Left ventricle myocardium inferior (tissue), 1 donor: ENCODE measurements around the gene DLG2. TPM values are rescaled to one million over a fixed set of nuclear protein-coding genes. Genes with fewer than 3 reads are reported as not detected.

Experiments used
- DNase-seq: peaks from one replicate; pipeline ENCODE4 v3.0.0-alpha.2; 2020
- H3K27ac ChIP-seq: fragments of 200-600 bp; replicated peaks from 2 replicates; pipeline ENCODE4 v1.8.0; 2021
- H3K27me3 ChIP-seq: fragments of 200-600 bp; 2 replicates; pipeline ENCODE4 v1.8.0; 2021; ENCODE audit warnings: low read depth
- H3K36me3 ChIP-seq: fragments of 200-600 bp; 2 replicates; pipeline ENCODE4 v1.8.0; 2021
- H3K4me1 ChIP-seq: fragments of 200-600 bp; 2 replicates; pipeline ENCODE4 v1.8.0; 2021
- H3K4me3 ChIP-seq: fragments of 200-600 bp; 2 replicates; pipeline ENCODE4 v1.8.0; 2021; ENCODE audit warnings: mild to moderate bottlenecking, moderate library complexity
- H3K9me3 ChIP-seq: fragments of 200-600 bp; replicated peaks from 2 replicates; pipeline ENCODE4 v1.8.0; 2021
- CTCF ChIP-seq: fragments of 200-600 bp; IDR thresholded peaks from 2 replicates; pipeline ENCODE4 v1.8.0; 2021; ENCODE audit warnings: antibody characterized with exemption, mild to moderate bottlenecking, borderline replicate concordance
- intact Hi-C: fragments of 100-400 bp; cut with micrococcal nuclease; formaldehyde crosslinking; loops from one replicate; pipeline ENCODE4 v1.11.0; 2022
- total RNA-seq: library from RNA; stranded (reverse); fragmentation: NEBNext Ultra II Directional; extraction: Animal tissue kit (Norgen Biotek cat#: 25700); gene quantifications from one replicate; pipeline ENCODE4 v1.2.1, GENCODE V29; 2021
- donor health status: DM: no; HTN: yes; CAD: no; lungs with severe emphysema.

DLG2 gene
- total RNA-seq, 1 donor from 2014 or later: 6.5 TPM

DNA sequence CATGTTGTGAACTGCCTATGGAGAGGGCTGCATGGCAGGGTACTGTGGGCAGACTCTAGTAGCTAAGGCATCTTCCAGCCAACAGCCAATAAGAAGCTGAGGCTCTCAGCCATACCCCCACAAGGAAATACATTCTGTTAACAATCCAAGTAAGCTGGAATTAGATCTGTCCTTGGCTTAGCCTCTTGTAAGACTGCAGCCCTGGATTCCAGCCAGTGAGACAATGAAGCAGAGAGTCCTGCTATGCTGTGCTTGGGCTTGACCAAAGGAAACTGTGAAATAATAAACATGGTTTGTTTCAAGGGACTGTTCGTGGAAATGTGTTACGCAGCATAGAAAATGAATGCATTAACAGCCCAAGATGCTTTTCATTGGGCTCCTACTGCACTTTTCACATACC, 1243.6 kb downstream of the DLG2 start:
- Histone ChIP-seq H3K36me3 (no peaks in the 10 kb centered on the region), H3K4me1 (no peaks in the 10 kb centered on the region), H3K27ac (no peak overlapping the region), H3K27me3 (no peaks in the 10 kb centered on the region), H3K9me3 (no peaks in the 10 kb centered on the region), H3K4me3 (no peak overlapping the region)
- intact Hi-C loops: no loop called here
- DNase-seq: no peak
- no peak for TF ChIP-seq CTCF

DNA sequence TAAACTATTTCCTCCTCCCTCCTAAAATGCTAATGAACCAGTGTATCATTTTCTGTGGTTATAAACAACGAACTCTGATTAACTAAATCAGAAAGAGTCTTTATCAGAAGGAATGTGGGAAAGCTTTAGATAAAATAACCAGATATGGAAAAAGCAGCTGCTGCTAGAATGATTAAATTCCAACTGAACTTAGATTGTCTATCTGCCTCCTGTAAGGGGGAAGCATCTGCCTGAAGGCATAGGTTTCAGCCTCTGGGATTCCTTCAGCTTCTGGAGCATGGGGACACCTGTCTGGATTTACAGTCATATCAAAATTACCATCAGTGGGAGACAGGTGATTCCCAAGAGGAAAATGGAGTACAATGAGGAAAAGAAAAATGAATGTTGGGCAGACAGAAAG, 1245.5 kb downstream of the DLG2 start:
- H3K9me3 ChIP-seq: no peaks in the 10 kb centered on the region
- H3K27me3 ChIP-seq: no peaks in the 10 kb centered on the region
- no peak overlapping the region for H3K27ac ChIP-seq
- no peaks in the 10 kb centered on the region for H3K4me1 ChIP-seq
- H3K4me3 ChIP-seq: no peak overlapping the region
- intact Hi-C loops: no loop called here
- no peaks in the 10 kb centered on the region for H3K36me3 ChIP-seq
- no peak for TF ChIP-seq CTCF
- no peak for DNase-seq

GRCh38 chr11:84372381-84372950, 1254.7 kb downstream of the DLG2 start:
- DNase-seq: no peak
- Histone ChIP-seq H3K27me3 (no peaks in the 10 kb centered on the region), H3K9me3 (no peaks in the 10 kb centered on the region), H3K4me3 (no peak overlapping the region), H3K36me3 (no peaks in the 10 kb centered on the region), H3K4me1 (no peaks in the 10 kb centered on the region), H3K27ac (no peak overlapping the region)
- intact Hi-C loops: no loop called here
- TF ChIP-seq CTCF: no peak

GRCh38 chr11:84358034-84358433, 1269.1 kb downstream of the DLG2 start:
- Histone ChIP-seq H3K4me3 (no peak overlapping the region), H3K27ac (no peak overlapping the region), H3K9me3 (peaks cover 3% of the 10 kb centered on the region), H3K27me3 (no peaks in the 10 kb centered on the region), H3K36me3 (no peaks in the 10 kb centered on the region), H3K4me1 (no peaks in the 10 kb centered on the region)
- DNase-seq: no peak
- intact Hi-C loops: no loop called here
- TF ChIP-seq CTCF: no peak

DNA sequence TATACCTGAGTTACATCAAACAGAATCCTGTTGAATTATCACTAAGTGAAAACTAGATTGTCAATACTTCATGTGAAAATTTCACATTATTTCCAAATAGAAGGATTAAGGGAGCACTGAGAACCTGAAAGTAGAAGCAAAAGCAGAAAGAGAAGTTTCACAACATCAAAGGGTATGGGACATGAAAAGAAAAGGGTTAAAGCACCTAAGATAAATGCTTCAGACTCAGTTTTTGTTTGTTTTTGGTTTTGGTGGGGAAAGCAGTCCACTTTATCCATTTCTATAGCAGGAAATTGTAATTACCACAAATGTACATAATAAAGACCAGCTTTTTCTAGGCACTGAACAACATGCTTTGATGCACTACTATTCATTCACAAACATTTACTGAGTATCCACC, 1271.2 kb downstream of the DLG2 start:
- TF ChIP-seq CTCF: no peak
- Histone ChIP-seq H3K36me3 (no peaks in the 10 kb centered on the region), H3K4me3 (no peak overlapping the region), H3K4me1 (no peaks in the 10 kb centered on the region), H3K27me3 (no peaks in the 10 kb centered on the region), H3K27ac (no peak overlapping the region), H3K9me3 (no peaks in the 10 kb centered on the region)
- DNase-seq: no peak
- intact Hi-C loops: no loop called here
